ENCODE data around the gene FOXP1.
A peak's percentile ranks its signal among the peaks of the same experiment; 100 is the strongest.

Gene FOXP1

GRCh38 chr3:71191031-71191482 is 392.5 kb downstream of the FOXP1 start:
- DNase-seq, result no peak

- no peak for DNase-seq
Observed at GRCh38 chr3:71189480-71189879, 394.0 kb downstream of the FOXP1 start.

GRCh38 chr3:71187715-71188114 is 395.8 kb downstream of the FOXP1 start:
- DNase-seq, result no peak

- DNase-seq, result no peak
Observed at GRCh38 chr3:71186801-71187200, 396.7 kb downstream of the FOXP1 start.

GRCh38 chr3:71185733-71186455 is 397.6 kb downstream of the FOXP1 start:
- DNase-seq, result peak; percentile 25

GRCh38 chr3:71184252-71184651 is 399.3 kb downstream of the FOXP1 start:
- no peak for DNase-seq

- DNase-seq, result no peak
Observed at GRCh38 chr3:71183549-71183948, 400.0 kb downstream of the FOXP1 start.

- DNase-seq, result no peak
Observed at GRCh38 chr3:71180524-71180923, 403.0 kb downstream of the FOXP1 start.

GRCh38 chr3:71177375-71177774 is 406.2 kb downstream of the FOXP1 start:
- DNase-seq, result no peak

GRCh38 chr3:71176366-71176765 is 407.2 kb downstream of the FOXP1 start:
- DNase-seq, result no peak

- DNase-seq, result no peak
Observed at GRCh38 chr3:71175691-71176365, 407.7 kb downstream of the FOXP1 start.

GRCh38 chr3:71172951-71173350 is 410.6 kb downstream of the FOXP1 start:
- no peak for DNase-seq

- DNase-seq, result no peak
Observed at GRCh38 chr3:71172189-71172588, 411.3 kb downstream of the FOXP1 start.

GRCh38 chr3:71171247-71171646 is 412.3 kb downstream of the FOXP1 start:
- DNase-seq, result no peak

GRCh38 chr3:71168880-71169411 is 414.6 kb downstream of the FOXP1 start:
- no peak for DNase-seq

- no peak for DNase-seq
Observed at GRCh38 chr3:71168121-71168721, 415.3 kb downstream of the FOXP1 start.

GRCh38 chr3:71166339-71167240 is 416.9 kb downstream of the FOXP1 start:
- no peak for DNase-seq

- no peak for DNase-seq
Observed at GRCh38 chr3:71164881-71165280, 418.6 kb downstream of the FOXP1 start.

GRCh38 chr3:71163198-71163918 is 420.2 kb downstream of the FOXP1 start:
- DNase-seq, result no peak

GRCh38 chr3:71162221-71162620 is 421.3 kb downstream of the FOXP1 start:
- no peak for DNase-seq

- no peak for DNase-seq
Observed at GRCh38 chr3:71160785-71161546, 422.6 kb downstream of the FOXP1 start.
